ENCODE data around the gene EPN2.

Gene EPN2

GRCh38 chr17:19341641-19342610 lies 104.8 kb downstream of the EPN2 start:
- H3K27ac ChIP-seq = no peak overlapping the region
- TF ChIP-seq CTCF (conservative IDR thresholded peaks at IDR 0.05) = no peak

GRCh38 chr17:19342611-19343255 lies 105.6 kb downstream of the EPN2 start:
- H3K27ac ChIP-seq = no peak overlapping the region
- no peak for TF ChIP-seq CTCF (conservative IDR thresholded peaks at IDR 0.05)

GRCh38 chr17:19343256-19343630 lies 106.1 kb downstream of the EPN2 start:
- H3K27ac ChIP-seq = no peak overlapping the region
- no peak for TF ChIP-seq CTCF (conservative IDR thresholded peaks at IDR 0.05)

- TF ChIP-seq CTCF (conservative IDR thresholded peaks at IDR 0.05) = no peak
Measured at GRCh38 chr17:19343671-19344151, 106.5 kb downstream of the EPN2 start.

GRCh38 chr17:19344311-19345066 lies 107.3 kb downstream of the EPN2 start:
- TF ChIP-seq CTCF (conservative IDR thresholded peaks at IDR 0.05) = no peak
- H3K27ac ChIP-seq = no peak overlapping the region

More at GRCh38 chr17:19343671-19344151, 106.5 kb downstream of the EPN2 start:
- no peak overlapping the region for H3K27ac ChIP-seq

- H3K27ac ChIP-seq = no peak overlapping the region
- TF ChIP-seq CTCF (conservative IDR thresholded peaks at IDR 0.05) = no peak
Measured at GRCh38 chr17:19345067-19345460, 107.9 kb downstream of the EPN2 start.

Data from VCaP (cell line).